Measurements from ENCODE around the gene ADGRF1. TPM values are rescaled to one million over a fixed set of nuclear protein-coding genes. Genes with fewer than 3 reads are reported as not detected.
"Not testable (repeated sequence)": the region's sequence is repeated elsewhere in the genome, so short reads cannot be mapped to it uniquely, and the experiment has no call there.

Gene ADGRF1
- total RNA-seq, 1 experiment from 2014 or later: not detected

DNA sequence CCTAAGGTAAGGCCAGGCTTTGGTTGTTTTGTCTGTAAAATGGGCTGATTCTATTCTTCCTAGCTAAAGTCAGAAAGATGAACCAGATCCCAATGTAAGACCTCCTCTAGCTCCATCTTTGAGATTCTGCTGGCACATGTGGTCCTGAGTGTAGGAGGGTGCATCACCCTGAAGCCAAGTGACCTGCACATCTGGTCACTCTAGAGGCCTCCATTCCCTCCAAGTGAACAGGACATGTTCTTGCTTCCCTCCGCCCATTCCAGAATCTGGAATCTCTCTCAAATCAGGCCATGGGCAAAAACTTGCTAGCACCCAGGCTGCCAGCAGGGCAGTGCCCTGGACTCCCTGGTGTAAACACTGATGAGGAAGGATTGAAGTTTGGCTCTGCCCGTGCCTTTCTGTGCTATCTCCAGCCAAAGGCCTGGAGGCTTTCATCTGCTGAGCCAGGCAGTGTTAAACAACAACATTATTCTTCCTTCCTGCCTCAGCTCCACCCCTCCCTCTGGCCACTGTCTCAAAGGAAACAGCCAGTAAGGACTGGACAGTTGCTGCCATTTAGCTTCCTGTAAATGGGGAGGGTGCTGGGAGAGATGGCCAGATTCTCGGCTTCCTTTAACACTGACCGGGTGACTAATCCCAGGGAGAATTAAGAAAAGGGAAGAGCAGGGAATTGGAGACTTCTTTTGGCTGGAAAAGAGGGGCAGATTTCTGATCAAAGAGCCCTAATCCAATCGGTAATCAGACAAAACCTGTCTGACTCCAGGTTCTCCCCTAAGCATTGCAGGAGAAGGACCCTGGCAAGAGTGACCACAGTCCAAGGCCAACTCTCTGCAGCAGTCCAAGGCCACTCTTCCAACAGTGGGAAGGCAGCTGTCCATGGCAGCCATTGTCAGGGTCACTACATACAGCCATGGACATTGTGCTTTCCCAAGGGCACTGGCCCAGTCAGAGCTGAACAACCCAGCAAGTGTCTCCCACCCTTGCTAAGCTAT is 19.5 kb upstream of the ADGRF1 start:
- DNase-seq (ENCODE audit: low spot score): peak; percentile 36

DNA sequence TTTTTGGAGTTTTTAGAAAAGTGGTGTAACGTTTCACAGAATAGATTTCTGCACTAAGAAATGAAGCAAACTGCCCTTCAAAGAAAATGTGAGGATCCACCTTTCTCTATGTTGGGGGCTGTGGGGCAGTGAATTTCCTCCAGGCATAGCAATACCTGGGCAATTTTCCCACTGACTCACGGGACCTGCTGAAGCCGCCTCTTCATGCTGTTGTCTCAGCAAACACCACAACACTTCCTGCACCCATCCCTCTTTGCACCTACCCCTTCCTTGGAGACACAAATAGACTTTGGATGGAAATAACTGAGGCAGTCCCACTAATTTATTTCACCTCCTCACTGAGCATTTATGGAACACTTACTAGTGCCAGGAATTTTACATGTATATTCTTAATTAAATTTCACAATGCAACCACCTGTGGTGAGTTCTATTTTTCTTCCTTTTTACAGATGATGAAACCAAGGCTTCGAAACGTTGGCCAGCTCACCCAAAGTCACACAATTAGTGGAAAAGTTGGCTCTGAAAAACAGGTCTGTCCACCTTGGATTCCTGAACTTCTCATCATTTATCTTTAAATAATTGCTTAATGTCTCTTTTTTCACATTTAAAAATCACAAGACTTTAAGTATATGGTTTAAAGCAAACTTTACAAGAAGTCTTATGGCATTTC is 17.2 kb upstream of the ADGRF1 start:
- no peak for DNase-seq (ENCODE audit: low spot score)

DNA sequence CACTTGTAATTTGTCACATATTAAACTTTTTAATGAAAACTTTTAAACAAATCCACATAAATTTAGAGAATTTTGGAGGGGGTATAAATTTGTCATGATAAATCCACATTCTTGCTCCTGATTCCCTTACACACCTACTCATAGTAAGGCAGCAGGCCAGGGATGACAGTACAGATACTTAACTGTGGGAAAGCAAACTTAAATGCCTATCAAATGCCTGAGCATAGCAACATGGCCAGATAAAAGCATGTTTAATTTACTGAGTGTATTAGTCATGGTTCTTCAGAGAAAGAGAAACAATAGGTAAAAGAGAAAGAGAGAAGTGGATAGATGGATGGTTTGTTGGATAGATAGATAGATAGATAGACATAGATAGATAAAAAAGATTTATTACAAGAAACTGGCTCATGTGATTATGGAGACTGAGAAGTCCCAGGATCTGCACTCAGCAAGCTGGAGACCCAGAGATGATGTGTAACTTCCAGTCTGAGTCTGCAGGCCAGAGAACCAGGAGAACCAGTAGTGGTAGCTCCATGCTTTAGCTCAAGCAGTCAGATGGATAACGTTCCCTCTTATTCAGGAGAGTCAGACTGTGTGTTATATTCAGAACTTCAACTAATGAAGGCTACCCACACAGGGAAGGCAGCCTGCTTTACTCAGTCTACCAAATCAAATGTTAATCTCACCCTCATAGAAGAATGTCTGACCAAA is 15.9 kb upstream of the ADGRF1 start:
- no peak for DNase-seq (ENCODE audit: low spot score)

DNA sequence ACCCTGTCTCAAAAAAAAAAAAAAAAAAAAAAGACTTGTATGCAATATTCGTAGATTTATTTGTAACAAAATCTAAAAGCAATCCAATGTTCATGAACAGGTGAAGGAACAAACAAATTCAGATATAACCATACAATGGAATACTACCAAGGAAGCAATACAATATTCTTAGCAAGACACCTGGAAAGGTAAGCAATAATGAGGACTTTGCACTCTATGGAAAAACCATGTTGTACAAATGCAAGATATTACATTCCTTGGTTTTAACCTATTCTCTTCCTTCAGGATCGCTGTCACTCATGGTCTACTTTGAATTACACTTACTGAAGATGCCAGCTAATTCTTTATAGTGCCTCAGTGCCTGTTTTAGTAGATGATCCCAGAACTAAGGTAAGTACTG is 14.7 kb upstream of the ADGRF1 start:
- DNase-seq (ENCODE audit: low spot score): no peak

GRCh38 chr6:47054302-47054701 is 12.2 kb upstream of the ADGRF1 start:
- not testable (repeated sequence) for DNase-seq (ENCODE audit: low spot score)

- no peak for DNase-seq (ENCODE audit: low spot score)
These were observed 6.5 kb upstream of the ADGRF1 start for GRCh38 chr6:47048638-47049037.

- DNase-seq (ENCODE audit: low spot score): peak; percentile 74
These were observed 5.6 kb upstream of the ADGRF1 start for GRCh38 chr6:47047479-47048407.

GRCh38 chr6:47047097-47047478 is 5.0 kb upstream of the ADGRF1 start:
- DNase-seq (ENCODE audit: low spot score): no peak

DNA sequence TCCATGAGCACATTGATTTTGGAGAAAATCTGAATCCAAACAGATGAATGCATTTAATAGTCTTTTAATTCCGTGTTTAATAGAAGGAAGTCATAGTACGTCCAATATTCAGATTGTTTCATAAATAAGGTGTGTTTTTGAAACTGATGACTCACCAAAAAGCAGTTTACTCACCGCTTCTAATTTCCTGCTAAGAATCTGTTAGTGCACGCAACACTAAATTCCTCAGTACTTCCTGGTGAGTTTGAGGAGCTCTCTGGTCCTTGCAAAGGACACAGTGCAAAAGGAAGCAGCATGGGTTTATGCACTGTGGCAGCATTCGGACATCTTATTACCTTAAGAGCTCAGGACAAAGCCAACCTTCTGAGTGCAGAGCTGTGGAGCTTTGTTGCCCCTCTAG is 2.3 kb upstream of the ADGRF1 start:
- peak; percentile 27 for DNase-seq (ENCODE audit: low spot score)

- no peak for DNase-seq (ENCODE audit: low spot score)
These were observed 1.2 kb upstream of the ADGRF1 start for GRCh38 chr6:47043286-47043685.

DNA sequence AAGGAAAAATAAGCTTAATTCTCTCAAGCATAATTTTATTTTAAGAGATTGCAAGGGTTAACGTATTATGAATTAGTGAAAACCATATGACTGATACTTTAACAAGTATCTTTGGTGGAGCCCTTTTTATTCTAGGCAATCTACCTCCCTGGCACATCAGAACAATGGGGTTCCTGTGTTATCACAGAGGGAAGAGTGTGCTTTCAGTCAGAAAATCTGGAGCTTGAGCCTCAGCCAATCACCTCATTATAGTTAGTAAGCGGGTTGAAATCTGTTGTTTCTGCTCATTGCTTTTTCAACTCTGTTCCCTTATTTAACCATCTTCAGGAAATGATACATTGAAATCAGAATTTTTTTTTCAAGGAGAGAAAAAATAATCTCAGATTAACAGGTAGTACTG is 391 bp downstream of the ADGRF1 start:
- DNase-seq (ENCODE audit: low spot score): no peak

DNA sequence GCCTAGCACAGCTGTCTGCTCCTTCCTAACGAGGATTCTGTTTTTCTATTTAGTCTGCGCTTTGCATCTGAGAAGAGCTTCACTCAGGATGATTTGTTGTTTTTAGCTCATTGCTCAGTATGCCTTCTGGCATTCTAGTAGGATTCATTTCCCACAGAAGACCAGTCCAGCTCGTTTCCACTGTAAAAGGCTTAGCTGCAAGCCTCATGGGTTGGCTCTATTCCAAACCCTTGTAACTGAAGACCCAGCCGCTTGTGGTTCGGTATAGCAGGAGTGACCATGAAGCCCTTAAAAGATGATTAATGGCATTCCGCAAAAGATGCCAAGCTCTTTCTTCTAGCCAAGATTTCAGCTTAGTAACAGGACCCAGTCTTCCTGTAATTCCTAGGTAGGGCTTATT is 7.2 kb downstream of the ADGRF1 start:
- peak; percentile 84 for DNase-seq (ENCODE audit: low spot score)

DNA sequence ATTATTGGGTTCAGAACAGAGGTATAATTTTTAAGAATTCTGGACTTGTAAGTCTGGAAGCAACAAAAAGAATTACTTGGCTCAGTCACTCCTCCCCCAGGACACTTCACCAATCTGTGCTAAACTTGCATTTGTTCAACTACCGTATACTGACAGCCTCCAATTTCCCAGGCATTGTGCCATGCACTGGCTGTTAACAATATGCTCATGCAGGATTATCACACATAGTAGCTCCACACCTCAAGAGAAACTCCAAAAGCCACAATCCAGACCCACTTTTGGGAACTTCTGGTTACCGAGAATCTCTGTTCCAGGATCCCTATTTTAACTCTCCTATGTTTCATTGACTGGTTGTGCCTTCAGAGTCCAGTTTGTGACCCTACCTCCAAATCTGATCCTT is 7.7 kb downstream of the ADGRF1 start:
- no peak for DNase-seq (ENCODE audit: low spot score)

GRCh38 chr6:47032974-47033765 is 9.0 kb downstream of the ADGRF1 start:
- no peak for DNase-seq (ENCODE audit: low spot score)

- no peak for DNase-seq (ENCODE audit: low spot score)
These were observed 10.5 kb downstream of the ADGRF1 start for GRCh38 chr6:47031656-47032055.

DNA sequence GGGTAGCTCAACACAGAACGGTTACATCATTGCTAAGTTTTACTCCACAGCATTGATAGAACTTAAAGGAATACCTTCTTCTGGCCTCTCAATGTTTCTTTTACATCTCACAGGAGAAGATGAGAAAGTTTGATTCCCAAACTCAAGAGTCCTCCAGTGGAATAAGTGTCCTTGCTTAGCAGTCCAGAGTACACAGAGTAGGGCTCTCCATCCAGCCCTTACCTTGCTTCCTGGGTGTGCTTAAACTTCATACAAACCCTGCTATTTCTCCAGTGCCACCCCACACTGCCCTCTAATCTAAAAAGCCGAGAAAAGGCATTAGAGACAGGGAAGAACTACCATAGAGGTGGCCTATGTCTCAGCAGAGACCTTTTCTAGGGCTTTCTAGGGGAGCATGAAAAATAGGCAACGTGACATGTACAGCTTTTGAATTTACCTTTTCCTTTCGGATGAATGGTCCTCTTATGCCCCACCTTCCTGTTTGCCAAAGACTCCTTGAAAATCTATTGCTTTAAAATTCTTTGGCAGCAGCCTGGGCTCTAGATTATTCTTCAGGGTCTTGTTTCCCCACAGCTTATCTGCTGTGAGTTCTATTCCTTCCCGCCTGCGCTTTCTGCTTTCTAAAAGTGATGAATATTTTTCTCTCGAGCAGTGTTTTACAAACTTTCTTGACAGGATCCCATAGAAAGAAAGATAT is 12.1 kb downstream of the ADGRF1 start:
- DNase-seq (ENCODE audit: low spot score): no peak

DNA sequence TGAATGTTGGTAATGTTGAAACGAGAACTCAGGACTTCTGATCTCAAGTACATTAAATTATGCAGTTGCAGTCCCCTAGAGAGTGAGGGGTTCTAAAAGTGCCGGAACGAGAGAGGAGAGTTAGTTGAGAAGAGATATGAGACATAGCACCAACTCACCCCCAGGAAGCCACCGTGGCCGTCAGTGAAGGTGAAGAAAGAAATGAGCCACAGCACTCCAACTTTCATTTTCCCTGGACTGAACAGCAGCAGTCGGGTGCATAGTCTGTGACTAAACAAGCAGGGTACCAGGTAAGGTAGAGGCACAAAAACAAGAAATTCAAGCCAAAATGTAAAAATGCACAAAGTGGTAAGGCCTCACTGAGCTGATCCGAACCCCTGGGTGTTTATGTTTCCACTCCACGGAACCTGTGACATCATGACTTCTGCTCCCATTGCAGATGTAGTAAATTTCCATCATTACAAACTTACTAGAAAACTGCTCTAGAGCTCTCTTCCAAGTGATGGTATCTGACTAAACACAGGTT is 13.2 kb downstream of the ADGRF1 start:
- no peak for DNase-seq (ENCODE audit: low spot score)

GRCh38 chr6:47027315-47027714 is 14.8 kb downstream of the ADGRF1 start:
- DNase-seq (ENCODE audit: low spot score): no peak

- no peak for DNase-seq (ENCODE audit: low spot score)
These were observed 15.5 kb downstream of the ADGRF1 start for GRCh38 chr6:47026679-47027078.

DNA sequence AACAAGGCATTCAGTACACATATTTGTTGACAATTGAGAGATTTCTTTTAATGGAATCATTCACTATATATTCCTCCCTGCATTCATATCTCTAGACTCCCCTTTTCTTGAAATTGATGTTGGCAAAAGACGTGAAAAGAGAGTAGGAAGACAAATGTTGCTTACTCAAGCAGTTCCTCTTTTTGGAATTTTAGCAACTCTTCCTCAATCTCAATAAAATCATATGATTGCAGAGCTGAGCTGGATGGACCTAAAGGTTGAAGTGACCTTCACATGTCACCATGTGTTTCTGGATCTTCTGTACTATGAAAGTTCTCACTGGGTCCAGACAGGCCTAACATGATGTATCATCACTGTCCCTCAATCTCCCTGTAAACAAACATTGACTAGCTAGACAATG is 18.6 kb downstream of the ADGRF1 start:
- DNase-seq (ENCODE audit: low spot score): no peak

Measured in A172 (cell line).